A673 (cell line): ENCODE results near the gene FGF6. TPM values are rescaled to one million over a fixed set of nuclear protein-coding genes. Genes with fewer than 3 reads are reported as not detected.
A peak's percentile ranks its signal among the peaks of the same experiment; 100 is the strongest.

Experiments
- BruUV-seq: library from RNA; stranded (reverse); fragments of 400-500 nt; replicated peaks from 2 replicates; lab custom pipeline; 2021; lab: Mats Ljungman, UMichigan
- CTCF ChIA-PET: fragments of 300-600 bp; sonication (Branson Sonifier 250); formaldehyde crosslinking; loops from one replicate; lab custom pipeline; 2022; ENCODE audit warnings: antibody characterized with exemption; lab: Charles Lee
- POLR2A ChIA-PET: fragments of 300-600 bp; sonication (Branson Sonifier 250); formaldehyde crosslinking; loops from one replicate; lab custom pipeline; 2022; ENCODE audit warnings: antibody characterized with exemption; ENCODE audit not compliant: low non-redundant PET; lab: Charles Lee
- DNase-seq: peaks from one replicate; pipeline ENCODE4 v3.0.0-alpha.2; 2015; ENCODE audit warnings: low spot score
- H3K27ac ChIP-seq: fragments of 200-600 bp; sonication (generic); 2 replicates; pipeline ENCODE4 v1.5.1; 2016; ENCODE audit warnings: mixed run types, low read depth, mild to moderate bottlenecking, mixed read lengths, antibody characterized with exemption, low read length; ENCODE audit not compliant: poor library complexity, severe bottlenecking
- H3K27me3 ChIP-seq: fragments of 200-600 bp; sonication (generic); replicated peaks from 2 replicates; pipeline ENCODE4 v1.6.1; 2017; ENCODE audit warnings: mixed run types, low read depth, mild to moderate bottlenecking, mixed read lengths, antibody characterized with exemption, low read length; ENCODE audit not compliant: insufficient read depth, poor library complexity
- H3K36me3 ChIP-seq: fragments of 200-600 bp; sonication (generic); 2 replicates; pipeline ENCODE4 v1.6.1; 2016; ENCODE audit warnings: mixed run types, mild to moderate bottlenecking, mixed read lengths, antibody characterized with exemption, low read length; ENCODE audit not compliant: insufficient read depth, poor library complexity, severe bottlenecking
- H3K4me1 ChIP-seq: fragments of 200-600 bp; sonication (generic); 2 replicates; pipeline ENCODE4 v1.6.1; 2017; ENCODE audit warnings: mixed run types, mild to moderate bottlenecking, mixed read lengths, antibody characterized with exemption, low read length; ENCODE audit not compliant: insufficient read depth, poor library complexity, severe bottlenecking
- H3K4me3 ChIP-seq: fragments of 200-600 bp; sonication (generic); 2 replicates; pipeline ENCODE4 v1.5.1; 2016; ENCODE audit warnings: low read depth, mixed run types, mild to moderate bottlenecking, mixed read lengths, low read length; ENCODE audit not compliant: poor library complexity, severe bottlenecking
- H3K9me3 ChIP-seq: fragments of 200-600 bp; sonication (generic); 2 replicates; pipeline ENCODE4 v1.6.1; 2016; ENCODE audit warnings: mixed run types, low read depth, mild to moderate bottlenecking, mixed read lengths, antibody characterized with exemption, low read length; ENCODE audit not compliant: poor library complexity, severe bottlenecking
- EZH2 ChIP-seq: fragments of 200-600 bp; sonication (generic); IDR thresholded peaks from 2 replicates; pipeline ENCODE4 v1.6.1; 2017; ENCODE audit warnings: borderline replicate concordance, low read depth, mild to moderate bottlenecking, mixed read lengths, antibody characterized with exemption, low read length; ENCODE audit not compliant: poor library complexity, severe bottlenecking
- intact Hi-C: fragments of 100-400 bp; cut with micrococcal nuclease; formaldehyde crosslinking; loops from one replicate; pipeline ENCODE4 v1.10.0; 2022; ENCODE audit not compliant: unreplicated experiment
- total RNA-seq: library from RNA; stranded (reverse); gene quantifications from 2 replicates; pipeline ENCODE4 v1.2.3, GENCODE V29; 2021
- TF ChIP-seq, protein P1 (sequence below): fragments of 300-800, 200-600 bp; sonication (generic); conservative IDR thresholded peaks from 2 replicates; pipeline ENCODE4 v1.5.1; 2017; ENCODE audit warnings: low read depth, mild to moderate bottlenecking, antibody characterized with exemption, low read length, moderate library complexity, mixed read lengths

Gene FGF6
- total RNA-seq, 1 experiment from 2014 or later, result not detected

GRCh38 chr12:4417936-4418335 lies 27.7 kb downstream of the FGF6 start:
- no peak for TF ChIP-seq EZH2
- TF ChIP-seq, protein P1, sequence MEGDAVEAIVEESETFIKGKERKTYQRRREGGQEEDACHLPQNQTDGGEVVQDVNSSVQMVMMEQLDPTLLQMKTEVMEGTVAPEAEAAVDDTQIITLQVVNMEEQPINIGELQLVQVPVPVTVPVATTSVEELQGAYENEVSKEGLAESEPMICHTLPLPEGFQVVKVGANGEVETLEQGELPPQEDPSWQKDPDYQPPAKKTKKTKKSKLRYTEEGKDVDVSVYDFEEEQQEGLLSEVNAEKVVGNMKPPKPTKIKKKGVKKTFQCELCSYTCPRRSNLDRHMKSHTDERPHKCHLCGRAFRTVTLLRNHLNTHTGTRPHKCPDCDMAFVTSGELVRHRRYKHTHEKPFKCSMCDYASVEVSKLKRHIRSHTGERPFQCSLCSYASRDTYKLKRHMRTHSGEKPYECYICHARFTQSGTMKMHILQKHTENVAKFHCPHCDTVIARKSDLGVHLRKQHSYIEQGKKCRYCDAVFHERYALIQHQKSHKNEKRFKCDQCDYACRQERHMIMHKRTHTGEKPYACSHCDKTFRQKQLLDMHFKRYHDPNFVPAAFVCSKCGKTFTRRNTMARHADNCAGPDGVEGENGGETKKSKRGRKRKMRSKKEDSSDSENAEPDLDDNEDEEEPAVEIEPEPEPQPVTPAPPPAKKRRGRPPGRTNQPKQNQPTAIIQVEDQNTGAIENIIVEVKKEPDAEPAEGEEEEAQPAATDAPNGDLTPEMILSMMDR, result no peak
- H3K4me1 ChIP-seq, result no peaks in the 10 kb centered on the region
- no peaks in the 10 kb centered on the region for H3K36me3 ChIP-seq
- BruUV-seq, result no TSS peak
- intact Hi-C loops, result no loop called here
- H3K4me3 ChIP-seq, result no peak overlapping the region
- no peaks in the 10 kb centered on the region for H3K9me3 ChIP-seq
- peaks cover 51% of the 10 kb centered on the region for H3K27me3 ChIP-seq
- ChIA-PET POLR2A (no interaction called here), CTCF (no interaction called here)
- no peak overlapping the region for H3K27ac ChIP-seq
- DNase-seq, result no peak

- no peak for TF ChIP-seq EZH2
- TF ChIP-seq, protein P1, result no peak
- Histone ChIP-seq H3K4me3 (no peak overlapping the region), H3K27ac (no peak overlapping the region), H3K9me3 (no peaks in the 10 kb centered on the region), H3K27me3 (peaks cover 55% of the 10 kb centered on the region), H3K36me3 (no peaks in the 10 kb centered on the region), H3K4me1 (no peaks in the 10 kb centered on the region)
- no TSS peak for BruUV-seq
- DNase-seq, result peak; percentile 19
- intact Hi-C loops, result no loop called here
- CTCF ChIA-PET, result no interaction called here
- POLR2A ChIA-PET, result no interaction called here
These were observed 28.2 kb downstream of the FGF6 start for GRCh38 chr12:4417455-4417854.

DNA sequence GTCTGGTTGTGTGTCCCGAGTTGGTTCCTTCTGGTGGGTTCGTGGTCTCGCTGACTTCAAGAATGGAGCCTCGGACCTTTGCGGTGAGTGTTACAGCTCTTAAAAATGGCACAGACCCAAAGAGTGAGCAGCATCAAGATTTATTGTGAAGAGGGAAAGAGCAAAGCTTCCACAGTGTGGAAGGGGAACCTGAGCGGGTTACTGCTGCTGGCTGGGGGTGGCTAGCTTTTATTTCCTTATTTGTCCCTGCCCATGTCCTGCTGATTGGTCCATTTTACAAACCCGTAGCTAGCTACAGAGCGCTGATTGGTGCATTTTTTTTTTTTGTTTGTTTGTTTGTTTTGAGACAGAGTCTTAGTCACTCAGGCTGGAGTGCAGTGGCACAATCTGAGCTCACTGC lies 29.3 kb downstream of the FGF6 start:
- Histone ChIP-seq H3K4me1 (no peaks in the 10 kb centered on the region), H3K4me3 (no peak overlapping the region), H3K27me3 (peaks cover 66% of the 10 kb centered on the region), H3K27ac (no peak overlapping the region), H3K9me3 (no peaks in the 10 kb centered on the region), H3K36me3 (no peaks in the 10 kb centered on the region)
- BruUV-seq, result no TSS peak
- no peak for DNase-seq
- TF ChIP-seq, protein P1, result no peak
- TF ChIP-seq EZH2, result no peak
- CTCF ChIA-PET, result no interaction called here
- intact Hi-C loops, result no loop called here
- POLR2A ChIA-PET, result no interaction called here
